Measurements from ENCODE around the gene MAPK8. TPM values are rescaled to one million over a fixed set of nuclear protein-coding genes. Genes with fewer than 3 reads are reported as not detected.

The MAPK8 gene
- total and polyA plus RNA-seq, 9 of the 15 experiments (the other 6 are each of a cell fraction or from before 2014, with no cell fraction given) = 6.4 to 159 (median 71.0) TPM

DNA sequence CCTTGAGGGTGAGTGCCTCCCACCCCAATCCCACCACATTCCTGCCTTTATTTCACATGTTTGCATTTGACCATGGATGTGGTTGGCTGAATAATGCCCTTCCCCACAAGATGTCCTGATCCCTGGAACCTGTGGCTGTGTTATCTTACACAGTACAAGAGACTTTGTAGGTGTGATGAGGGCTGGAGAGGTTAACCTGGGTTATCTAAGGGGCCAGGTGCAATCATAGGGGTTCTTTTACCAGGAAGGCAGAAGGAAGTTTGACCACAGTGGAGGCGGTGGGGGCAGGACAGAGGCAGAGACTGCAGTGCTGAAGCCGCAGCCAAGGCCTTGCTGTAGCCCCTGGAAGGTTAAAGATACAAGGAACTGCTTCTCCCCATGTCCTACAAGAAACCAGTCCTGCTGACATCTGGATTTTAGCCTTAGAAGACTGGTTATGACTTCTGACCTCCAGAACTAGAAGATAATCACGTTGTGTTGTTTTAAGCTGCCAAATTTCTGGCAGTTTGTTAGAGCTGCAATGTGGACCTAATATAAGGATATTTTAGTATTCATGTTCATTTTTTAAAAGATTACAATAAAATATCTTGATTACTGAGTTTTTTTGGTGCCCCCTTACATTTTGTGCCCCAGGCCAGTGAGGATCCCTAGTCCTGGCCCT lies 161.8 kb downstream of the MAPK8 start (continued):
- TF ChIP-seq, protein P1, sequence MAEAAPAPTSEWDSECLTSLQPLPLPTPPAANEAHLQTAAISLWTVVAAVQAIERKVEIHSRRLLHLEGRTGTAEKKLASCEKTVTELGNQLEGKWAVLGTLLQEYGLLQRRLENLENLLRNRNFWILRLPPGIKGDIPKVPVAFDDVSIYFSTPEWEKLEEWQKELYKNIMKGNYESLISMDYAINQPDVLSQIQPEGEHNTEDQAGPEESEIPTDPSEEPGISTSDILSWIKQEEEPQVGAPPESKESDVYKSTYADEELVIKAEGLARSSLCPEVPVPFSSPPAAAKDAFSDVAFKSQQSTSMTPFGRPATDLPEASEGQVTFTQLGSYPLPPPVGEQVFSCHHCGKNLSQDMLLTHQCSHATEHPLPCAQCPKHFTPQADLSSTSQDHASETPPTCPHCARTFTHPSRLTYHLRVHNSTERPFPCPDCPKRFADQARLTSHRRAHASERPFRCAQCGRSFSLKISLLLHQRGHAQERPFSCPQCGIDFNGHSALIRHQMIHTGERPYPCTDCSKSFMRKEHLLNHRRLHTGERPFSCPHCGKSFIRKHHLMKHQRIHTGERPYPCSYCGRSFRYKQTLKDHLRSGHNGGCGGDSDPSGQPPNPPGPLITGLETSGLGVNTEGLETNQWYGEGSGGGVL (CRISPR knock-in tag; IDR thresholded peaks at IDR 0.05) = no peak
- TF ChIP-seq XRCC5 (IDR thresholded peaks at IDR 0.05; ENCODE audit: low read depth, low read length) = 0 out of 2 replicates have a peak, but pooled peaks have one; percentile 51
- TF ChIP-seq SNIP1 (IDR thresholded peaks at IDR 0.05; ENCODE audit: low read depth) = no peak
- peak; percentile 35; the same call in 1 of the 2 replicates for TF ChIP-seq ZFX (CRISPR knock-in tag; IDR thresholded peaks at IDR 0.05)
- TF ChIP-seq PHF8 (IDR thresholded peaks at IDR 0.05; ENCODE audit: borderline replicate concordance, low read length) = no peak
- TF ChIP-seq TAF1 (IDR thresholded peaks at IDR 0.05; ENCODE audit: control insufficient read depth, extremely low read depth, insufficient read depth, low read length, severe bottlenecking) = no peak
- TF ChIP-seq KLF16 (IDR thresholded peaks at IDR 0.05) = peak; percentile 92
- peak; percentile 50; the same call in 1 of the 2 replicates for TF ChIP-seq ZNF197 (CRISPR knock-in tag; IDR thresholded peaks at IDR 0.05; ENCODE audit: low read depth)
- TF ChIP-seq RBM34 (IDR thresholded peaks at IDR 0.05; ENCODE audit: borderline replicate concordance, insufficient read depth, low read length) = no peak
- no peak for TF ChIP-seq HNRNPH1 (optimal IDR thresholded peaks at IDR 0.05; ENCODE audit: low read depth, low read length)
- peak; percentile 40 to 83; a peak in 3 of 4 replicates for TF ChIP-seq HDAC1 (IDR thresholded peaks at IDR 0.05)
- TF ChIP-seq, protein P2, sequence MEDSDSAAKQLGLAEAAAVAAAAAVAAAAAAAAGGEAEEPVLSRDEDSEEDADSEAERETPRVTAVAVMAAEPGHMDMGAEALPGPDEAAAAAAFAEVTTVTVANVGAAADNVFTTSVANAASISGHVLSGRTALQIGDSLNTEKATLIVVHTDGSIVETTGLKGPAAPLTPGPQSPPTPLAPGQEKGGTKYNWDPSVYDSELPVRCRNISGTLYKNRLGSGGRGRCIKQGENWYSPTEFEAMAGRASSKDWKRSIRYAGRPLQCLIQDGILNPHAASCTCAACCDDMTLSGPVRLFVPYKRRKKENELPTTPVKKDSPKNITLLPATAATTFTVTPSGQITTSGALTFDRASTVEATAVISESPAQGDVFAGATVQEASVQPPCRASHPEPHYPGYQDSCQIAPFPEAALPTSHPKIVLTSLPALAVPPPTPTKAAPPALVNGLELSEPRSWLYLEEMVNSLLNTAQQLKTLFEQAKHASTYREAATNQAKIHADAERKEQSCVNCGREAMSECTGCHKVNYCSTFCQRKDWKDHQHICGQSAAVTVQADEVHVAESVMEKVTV (CRISPR knock-in tag; IDR thresholded peaks at IDR 0.05) = no peak
- no peak for TF ChIP-seq SRSF9 (IDR thresholded peaks at IDR 0.05; ENCODE audit: borderline replicate concordance, low read depth, low read length)
- no peak for TF ChIP-seq KLF6 (CRISPR knock-in tag; IDR thresholded peaks at IDR 0.05; ENCODE audit: borderline replicate concordance)
- no peak for TF ChIP-seq CHCHD3 (CRISPR knock-in tag; IDR thresholded peaks at IDR 0.05)
- TF ChIP-seq MEF2A (IDR thresholded peaks at IDR 0.05; ENCODE audit: control insufficient read depth, low read depth, low read length) = no peak
- peak; percentile 87 for TF ChIP-seq TAL1 (IDR thresholded peaks at IDR 0.05)
- TF ChIP-seq BRCA1 (IDR thresholded peaks at IDR 0.05) = no peak
- no peak for TF ChIP-seq BRCA1 (CRISPR knock-in tag; IDR thresholded peaks at IDR 0.05)
- no peak for TF ChIP-seq ZNF780A (CRISPR knock-in tag; IDR thresholded peaks at IDR 0.05)
- TF ChIP-seq, protein P3, sequence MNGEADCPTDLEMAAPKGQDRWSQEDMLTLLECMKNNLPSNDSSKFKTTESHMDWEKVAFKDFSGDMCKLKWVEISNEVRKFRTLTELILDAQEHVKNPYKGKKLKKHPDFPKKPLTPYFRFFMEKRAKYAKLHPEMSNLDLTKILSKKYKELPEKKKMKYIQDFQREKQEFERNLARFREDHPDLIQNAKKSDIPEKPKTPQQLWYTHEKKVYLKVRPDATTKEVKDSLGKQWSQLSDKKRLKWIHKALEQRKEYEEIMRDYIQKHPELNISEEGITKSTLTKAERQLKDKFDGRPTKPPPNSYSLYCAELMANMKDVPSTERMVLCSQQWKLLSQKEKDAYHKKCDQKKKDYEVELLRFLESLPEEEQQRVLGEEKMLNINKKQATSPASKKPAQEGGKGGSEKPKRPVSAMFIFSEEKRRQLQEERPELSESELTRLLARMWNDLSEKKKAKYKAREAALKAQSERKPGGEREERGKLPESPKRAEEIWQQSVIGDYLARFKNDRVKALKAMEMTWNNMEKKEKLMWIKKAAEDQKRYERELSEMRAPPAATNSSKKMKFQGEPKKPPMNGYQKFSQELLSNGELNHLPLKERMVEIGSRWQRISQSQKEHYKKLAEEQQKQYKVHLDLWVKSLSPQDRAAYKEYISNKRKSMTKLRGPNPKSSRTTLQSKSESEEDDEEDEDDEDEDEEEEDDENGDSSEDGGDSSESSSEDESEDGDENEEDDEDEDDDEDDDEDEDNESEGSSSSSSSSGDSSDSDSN (IDR thresholded peaks at IDR 0.05; ENCODE audit: borderline replicate concordance in 1 of 2, low read depth in 2 of 2, low read length in 2 of 2) = 0 out of 4 replicates have a peak, but pooled peaks of 1 of the 2 experiments have one; percentile 39
- TF ChIP-seq RBM39 (optimal IDR thresholded peaks at IDR 0.05; ENCODE audit: low read depth, low read length) = no peak
- TF ChIP-seq ZNF584 (CRISPR knock-in tag; IDR thresholded peaks at IDR 0.05; ENCODE audit: low read depth) = no peak
- TF ChIP-seq ZNF707 (CRISPR knock-in tag; conservative IDR thresholded peaks at IDR 0.05) = no peak

All from K562 (cell line).